Forelimb muscle (tissue), 1 donor: ENCODE results near the gene STXBP4. TPM values are rescaled to one million over a fixed set of nuclear protein-coding genes. Genes with fewer than 3 reads are reported as not detected.
"Not testable (repeated sequence)": the region's sequence is repeated elsewhere in the genome, so short reads cannot be mapped to it uniquely, and the experiment has no call there.

Experiments
- DNase-seq: peaks from one replicate; pipeline ENCODE4 v3.0.0-alpha.2; 2013; ENCODE audit warnings: low read depth
- polyA plus RNA-seq: library from polyadenylated mRNA; unstranded; fragments of 120-200 nt; gene quantifications from one replicate; pipeline ENCODE4 v1.2.1, GENCODE V29; 2013; ENCODE audit not compliant: insufficient read length

Gene STXBP4
- polyA plus RNA-seq, 1 donor = 3.5 TPM

- no peak for DNase-seq
Measured at GRCh38 chr17:55054429-55054828, 85.9 kb downstream of the STXBP4 start.

- DNase-seq = no peak
Measured at GRCh38 chr17:55056526-55056925, 88.0 kb downstream of the STXBP4 start.

GRCh38 chr17:55057184-55057583 is 88.6 kb downstream of the STXBP4 start:
- DNase-seq = no peak

GRCh38 chr17:55059724-55060123 is 91.2 kb downstream of the STXBP4 start:
- no peak for DNase-seq

GRCh38 chr17:55062921-55063320 is 94.4 kb downstream of the STXBP4 start:
- no peak for DNase-seq

GRCh38 chr17:55063885-55064874 is 95.6 kb downstream of the STXBP4 start:
- DNase-seq = no peak

GRCh38 chr17:55067697-55068439 is 99.3 kb downstream of the STXBP4 start:
- no peak for DNase-seq

- no peak for DNase-seq
Measured at GRCh38 chr17:55068862-55069811, 100.6 kb downstream of the STXBP4 start.

- no peak for DNase-seq
Measured at GRCh38 chr17:55069983-55070529, 101.5 kb downstream of the STXBP4 start.

- no peak for DNase-seq
Measured at GRCh38 chr17:55072898-55073297, 104.3 kb downstream of the STXBP4 start.

- DNase-seq = not testable (repeated sequence)
Measured at GRCh38 chr17:55073467-55073866, 104.9 kb downstream of the STXBP4 start.

GRCh38 chr17:55081559-55081958 is 113.0 kb downstream of the STXBP4 start:
- DNase-seq = no peak

GRCh38 chr17:55086635-55087058 is 118.1 kb downstream of the STXBP4 start:
- DNase-seq = no peak

- no peak for DNase-seq
Measured at GRCh38 chr17:55089256-55089655, 120.7 kb downstream of the STXBP4 start.

- no peak for DNase-seq
Measured at GRCh38 chr17:55090079-55090492, 121.5 kb downstream of the STXBP4 start.

- DNase-seq = no peak
Measured at GRCh38 chr17:55093353-55093752, 124.8 kb downstream of the STXBP4 start.

- DNase-seq = no peak
Measured at GRCh38 chr17:55098765-55099164, 130.2 kb downstream of the STXBP4 start.

- no peak for DNase-seq
Measured at GRCh38 chr17:55110521-55110920, 142.0 kb downstream of the STXBP4 start.

GRCh38 chr17:55114283-55114682 is 145.7 kb downstream of the STXBP4 start:
- no peak for DNase-seq

GRCh38 chr17:55116440-55116914 is 147.9 kb downstream of the STXBP4 start:
- no peak for DNase-seq

GRCh38 chr17:55117164-55117563 is 148.6 kb downstream of the STXBP4 start:
- DNase-seq = no peak
